ENCODE results near the gene IRS1. TPM values are rescaled to one million over a fixed set of nuclear protein-coding genes. Genes with fewer than 3 reads are reported as not detected.

Gene IRS1
- polyA plus RNA-seq, 1 experiment: 13.0 TPM

DNA sequence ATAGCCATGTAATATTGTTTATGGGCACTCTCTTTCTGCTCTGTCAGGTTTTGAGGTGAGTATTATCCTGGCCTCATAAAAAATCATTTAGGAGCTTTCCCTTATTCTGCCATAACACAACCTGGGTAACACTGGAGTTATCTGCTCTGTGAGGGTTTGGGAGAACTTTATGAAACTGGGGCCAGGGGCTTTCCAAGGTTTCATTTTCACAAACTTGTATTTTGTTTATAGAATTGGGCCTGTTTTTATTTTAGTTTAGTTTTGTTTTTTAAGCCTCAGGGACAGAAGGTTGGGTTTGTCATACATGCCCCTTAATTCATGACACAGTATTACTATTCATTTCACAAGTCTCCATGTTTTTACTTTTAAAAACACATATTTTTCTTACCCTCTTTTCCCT lies 83.5 kb downstream of the IRS1 start:
- Histone ChIP-seq H3K27me3 (ENCODE audit: control insufficient read depth, insufficient read depth, low read length) (no peaks in the 10 kb centered on the region), H3K4me3 (ENCODE audit: low read depth, low read length) (no peak overlapping the region), H3K36me3 (ENCODE audit: control insufficient read depth, insufficient read depth, low read length) (no peaks in the 10 kb centered on the region)
- DNase-seq (ENCODE audit: low read depth): no peak
- CTCF ChIA-PET: no interaction called here
- POLR2A ChIA-PET: no interaction called here
- TF ChIP-seq, protein P1, sequence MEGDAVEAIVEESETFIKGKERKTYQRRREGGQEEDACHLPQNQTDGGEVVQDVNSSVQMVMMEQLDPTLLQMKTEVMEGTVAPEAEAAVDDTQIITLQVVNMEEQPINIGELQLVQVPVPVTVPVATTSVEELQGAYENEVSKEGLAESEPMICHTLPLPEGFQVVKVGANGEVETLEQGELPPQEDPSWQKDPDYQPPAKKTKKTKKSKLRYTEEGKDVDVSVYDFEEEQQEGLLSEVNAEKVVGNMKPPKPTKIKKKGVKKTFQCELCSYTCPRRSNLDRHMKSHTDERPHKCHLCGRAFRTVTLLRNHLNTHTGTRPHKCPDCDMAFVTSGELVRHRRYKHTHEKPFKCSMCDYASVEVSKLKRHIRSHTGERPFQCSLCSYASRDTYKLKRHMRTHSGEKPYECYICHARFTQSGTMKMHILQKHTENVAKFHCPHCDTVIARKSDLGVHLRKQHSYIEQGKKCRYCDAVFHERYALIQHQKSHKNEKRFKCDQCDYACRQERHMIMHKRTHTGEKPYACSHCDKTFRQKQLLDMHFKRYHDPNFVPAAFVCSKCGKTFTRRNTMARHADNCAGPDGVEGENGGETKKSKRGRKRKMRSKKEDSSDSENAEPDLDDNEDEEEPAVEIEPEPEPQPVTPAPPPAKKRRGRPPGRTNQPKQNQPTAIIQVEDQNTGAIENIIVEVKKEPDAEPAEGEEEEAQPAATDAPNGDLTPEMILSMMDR (IDR thresholded peaks at IDR 0.05; ENCODE audit: insufficient read depth, low read depth, low read length): no peak

DNA sequence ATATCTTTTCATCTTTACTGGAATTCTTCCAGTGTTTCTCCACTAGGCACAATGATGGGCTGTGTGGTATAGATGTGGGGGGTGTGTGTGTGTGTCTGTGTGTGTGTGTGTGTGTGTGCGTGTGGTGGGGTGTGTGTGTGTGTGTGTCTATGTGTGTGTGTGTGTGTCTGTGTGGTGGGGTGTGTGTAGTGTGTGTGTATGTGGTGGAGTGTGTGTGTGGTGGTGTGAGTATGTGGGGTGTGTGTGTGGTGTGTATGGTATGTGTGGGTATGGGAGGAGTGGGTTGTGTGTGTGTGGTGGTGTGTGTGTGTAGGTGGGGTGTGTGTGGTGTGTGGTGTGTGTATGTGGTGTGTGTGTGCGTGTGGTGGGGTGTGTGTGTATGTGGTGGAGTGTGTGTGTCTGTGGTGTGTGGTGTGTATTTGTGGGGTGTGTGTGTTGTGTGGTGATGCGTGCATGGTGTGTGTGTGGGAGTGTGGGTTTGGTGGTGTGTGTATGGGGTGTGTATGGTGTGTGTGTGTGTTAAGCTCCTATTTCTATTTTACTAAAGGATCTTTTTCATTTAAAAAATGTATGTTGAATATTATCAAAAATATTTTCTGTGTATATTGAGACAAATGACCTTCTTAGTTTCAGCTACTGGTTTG lies 84.2 kb downstream of the IRS1 start:
- Histone ChIP-seq H3K27me3 (ENCODE audit: control insufficient read depth, insufficient read depth, low read length) (no peaks in the 10 kb centered on the region), H3K36me3 (ENCODE audit: control insufficient read depth, insufficient read depth, low read length) (no peaks in the 10 kb centered on the region), H3K4me3 (ENCODE audit: low read depth, low read length) (no peak overlapping the region)
- ChIA-PET CTCF (no interaction called here), POLR2A (no interaction called here)
- TF ChIP-seq, protein P1 (IDR thresholded peaks at IDR 0.05; ENCODE audit: insufficient read depth, low read depth, low read length): no peak
- no peak for DNase-seq (ENCODE audit: low read depth)

DNA sequence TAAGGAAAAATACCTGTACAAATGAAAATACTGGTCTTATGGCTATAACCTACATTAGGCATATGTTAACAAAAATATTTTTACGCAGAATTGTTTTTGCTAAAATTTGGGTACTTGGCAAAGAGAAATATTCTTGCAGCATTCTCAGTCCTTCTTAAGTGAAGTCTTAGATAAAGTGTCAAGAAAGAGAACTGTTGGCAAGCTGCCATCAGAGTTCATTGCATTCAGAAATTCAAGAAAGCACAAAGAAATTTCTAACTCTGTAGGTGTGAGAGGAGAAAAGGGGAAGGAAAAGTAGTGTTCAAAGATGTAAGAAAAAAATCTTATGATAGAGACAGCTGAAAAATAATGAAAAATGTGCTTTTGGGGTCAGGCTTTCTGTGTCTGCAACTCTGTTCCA lies 86.7 kb downstream of the IRS1 start:
- H3K4me3 ChIP-seq (ENCODE audit: low read depth, low read length): no peak overlapping the region
- ChIA-PET POLR2A (no interaction called here), CTCF (interaction anchor here (0.6 to 0.7 kb wide), 2 partner anchors 84 to 266 kb away, joined by 3 read pairs; no protein-coding TSS in a partner anchor)
- no peaks in the 10 kb centered on the region for H3K36me3 ChIP-seq (ENCODE audit: control insufficient read depth, insufficient read depth, low read length)
- DNase-seq (ENCODE audit: low read depth): no peak
- TF ChIP-seq, protein P1 (IDR thresholded peaks at IDR 0.05; ENCODE audit: insufficient read depth, low read depth, low read length): no peak
- no peaks in the 10 kb centered on the region for H3K27me3 ChIP-seq (ENCODE audit: control insufficient read depth, insufficient read depth, low read length)

DNA sequence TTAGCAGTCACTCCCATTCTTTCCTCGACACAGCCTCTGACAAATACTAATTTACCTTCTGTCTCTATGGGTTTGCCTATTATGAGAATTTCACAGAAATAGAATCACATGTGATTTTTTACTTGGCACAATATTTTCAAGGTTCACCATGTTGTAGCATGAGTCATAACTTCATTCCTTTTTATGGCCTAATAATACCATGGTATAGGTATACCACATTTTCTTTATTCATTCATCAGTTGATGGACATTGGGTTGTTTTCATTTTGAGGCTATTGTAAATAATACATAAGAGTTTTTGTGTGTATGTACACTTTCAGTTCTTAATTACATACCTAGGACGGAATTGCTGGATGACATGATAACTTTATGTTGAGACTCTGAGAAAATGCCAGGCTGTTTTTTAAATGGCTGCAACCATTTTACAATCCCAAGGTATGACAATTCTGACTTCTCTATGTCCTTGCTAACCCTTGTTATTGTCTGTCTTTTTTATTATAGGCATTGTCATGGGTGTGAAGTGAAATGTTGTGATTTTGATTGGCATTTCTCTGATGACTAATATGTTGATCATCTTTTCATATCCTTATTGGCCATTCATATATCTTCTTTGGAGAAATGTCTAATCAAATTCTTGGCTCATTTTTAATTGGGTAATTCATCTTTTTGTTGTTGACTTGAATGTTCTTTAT lies 87.9 kb downstream of the IRS1 start:
- Histone ChIP-seq H3K27me3 (ENCODE audit: control insufficient read depth, insufficient read depth, low read length) (no peaks in the 10 kb centered on the region), H3K4me3 (ENCODE audit: low read depth, low read length) (no peak overlapping the region), H3K36me3 (ENCODE audit: control insufficient read depth, insufficient read depth, low read length) (no peaks in the 10 kb centered on the region)
- CTCF ChIA-PET: no interaction called here
- TF ChIP-seq, protein P1 (IDR thresholded peaks at IDR 0.05; ENCODE audit: insufficient read depth, low read depth, low read length): no peak
- POLR2A ChIA-PET: no interaction called here
- no peak for DNase-seq (ENCODE audit: low read depth)

DNA sequence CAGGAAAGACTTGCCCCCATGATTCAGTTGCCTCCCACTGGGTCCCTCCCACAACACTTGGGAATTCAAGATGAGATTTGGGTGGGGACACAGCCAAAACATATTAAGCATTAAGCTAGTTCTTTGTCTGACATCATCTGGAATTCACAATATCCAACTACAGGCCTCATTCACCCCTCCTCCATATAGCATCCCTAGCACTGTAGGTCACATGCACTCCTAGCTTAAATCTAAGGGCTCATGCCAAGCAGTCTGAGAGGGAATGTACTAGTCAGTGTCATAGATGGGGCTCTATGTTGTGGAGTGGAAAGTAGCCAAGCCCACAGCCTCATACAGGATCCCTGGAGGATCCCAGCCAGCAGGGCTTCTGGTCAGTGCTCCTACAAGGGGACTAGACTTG lies 92.1 kb downstream of the IRS1 start:
- no peak overlapping the region for H3K4me3 ChIP-seq (ENCODE audit: low read depth, low read length)
- H3K36me3 ChIP-seq (ENCODE audit: control insufficient read depth, insufficient read depth, low read length): no peaks in the 10 kb centered on the region
- TF ChIP-seq, protein P1 (IDR thresholded peaks at IDR 0.05; ENCODE audit: insufficient read depth, low read depth, low read length): no peak
- CTCF ChIA-PET: no interaction called here
- no peaks in the 10 kb centered on the region for H3K27me3 ChIP-seq (ENCODE audit: control insufficient read depth, insufficient read depth, low read length)
- POLR2A ChIA-PET: no interaction called here
- DNase-seq (ENCODE audit: low read depth): no peak
